Colonic mucosa (tissue), 4 donors: ENCODE data around the gene CHST9. TPM values are rescaled to one million over a fixed set of nuclear protein-coding genes. Genes with fewer than 3 reads are reported as not detected.

ENCODE experiments used
- DNase-seq: peaks from one replicate; pipeline ENCODE4 v3.0.0-alpha.2; 2020
- H3K27ac ChIP-seq: fragments of 200-600 bp; one replicate; pipeline ENCODE4 v1.8.0; 2021
- H3K27me3 ChIP-seq: fragments of 200-600 bp; one replicate; pipeline ENCODE4 v1.8.0; 2021
- H3K36me3 ChIP-seq: fragments of 200-600 bp; one replicate; pipeline ENCODE4 v1.8.0; 2021
- H3K4me1 ChIP-seq: fragments of 200-600 bp; one replicate; pipeline ENCODE4 v1.8.0; 2021; ENCODE audit warnings: mild to moderate bottlenecking
- H3K4me3 ChIP-seq: fragments of 200-600 bp; one replicate; pipeline ENCODE4 v1.8.0; 2021
- H3K9ac ChIP-seq, 2 donors: one replicate each; pipeline ENCODE4 v1.7.0; 2013; ENCODE audit warnings: control low read depth in 2 of 2, low read depth in 2 of 2, low read length in 2 of 2
- H3K9me3 ChIP-seq: fragments of 200-600 bp; one replicate; pipeline ENCODE4 v1.8.0; 2021
- CTCF ChIP-seq: fragments of 200-600 bp; IDR thresholded peaks from one replicate; pipeline ENCODE4 v1.8.0; 2022; ENCODE audit warnings: antibody characterized with exemption, mild to moderate bottlenecking
- intact Hi-C: fragments of 100-400 bp; cut with DNase I; formaldehyde crosslinking; loops from one replicate; pipeline ENCODE4 v1.14.1; 2022
- total RNA-seq, 2 donors: library from RNA; stranded (reverse); fragmentation: NEBNext Ultra II Directional in 1 of 2; extraction: Animal tissue kit (Norgen Biotek cat#: 25700) in 1 of 2; gene quantifications; one replicate each; pipeline ENCODE4 v1.2.1, GENCODE V29; 2021
- donor health status: healthy.
- donor health status: DM: no; HTN: no; CAD: no.
- donor health status: DM: no; HTN: no; CAD: no.

CHST9 gene
- total RNA-seq, 2 donors from 2014 or later = 0.05 to 0.32 TPM

GRCh38 chr18:27007880-27008279, 177.2 kb downstream of the CHST9 start:
- intact Hi-C loops = loop anchor here (5.0 kb wide), 1 partner anchor 196 kb away; no protein-coding TSS in a partner anchor
- H3K4me3 ChIP-seq = no peak overlapping the region
- no peaks in the 10 kb centered on the region for H3K9me3 ChIP-seq
- no peak for TF ChIP-seq CTCF
- H3K27ac ChIP-seq = no peak overlapping the region
- no peaks in the 10 kb centered on the region for H3K27me3 ChIP-seq
- H3K36me3 ChIP-seq = no peaks in the 10 kb centered on the region
- no peak overlapping the region for H3K9ac ChIP-seq
- H3K4me1 ChIP-seq = no peaks in the 10 kb centered on the region
- DNase-seq = no peak

- TF ChIP-seq CTCF = no peak
- no peak for DNase-seq
- H3K27me3 ChIP-seq = no peaks in the 10 kb centered on the region
- no peak overlapping the region for H3K4me3 ChIP-seq
- no peak overlapping the region for H3K27ac ChIP-seq
- no peaks in the 10 kb centered on the region for H3K9me3 ChIP-seq
- intact Hi-C loops = loop anchor here (5.0 kb wide), 1 partner anchor 193 kb away; no protein-coding TSS in a partner anchor
- H3K9ac ChIP-seq = no peak overlapping the region
- H3K36me3 ChIP-seq = no peaks in the 10 kb centered on the region
- no peaks in the 10 kb centered on the region for H3K4me1 ChIP-seq
These were observed 179.5 kb downstream of the CHST9 start for GRCh38 chr18:27005589-27005988.

GRCh38 chr18:27004056-27004829, 180.9 kb downstream of the CHST9 start:
- Histone ChIP-seq H3K27ac (no peak overlapping the region), H3K4me3 (no peak overlapping the region), H3K9ac (no peak overlapping the region), H3K4me1 (no peaks in the 10 kb centered on the region), H3K27me3 (no peaks in the 10 kb centered on the region), H3K36me3 (no peaks in the 10 kb centered on the region), H3K9me3 (no peaks in the 10 kb centered on the region)
- no peak for DNase-seq
- TF ChIP-seq CTCF = no peak
- intact Hi-C loops = no loop called here

- no peak for TF ChIP-seq CTCF
- Histone ChIP-seq H3K9ac (no peak overlapping the region), H3K4me3 (no peak overlapping the region), H3K27ac (no peak overlapping the region), H3K4me1 (no peaks in the 10 kb centered on the region), H3K27me3 (no peaks in the 10 kb centered on the region), H3K9me3 (no peaks in the 10 kb centered on the region), H3K36me3 (no peaks in the 10 kb centered on the region)
- no peak for DNase-seq
- intact Hi-C loops = no loop called here
These were observed 185.3 kb downstream of the CHST9 start for GRCh38 chr18:26999797-27000196.

GRCh38 chr18:26993568-26993967, 191.5 kb downstream of the CHST9 start:
- Histone ChIP-seq H3K4me3 (no peak overlapping the region), H3K4me1 (no peaks in the 10 kb centered on the region), H3K27ac (no peak overlapping the region), H3K9me3 (no peaks in the 10 kb centered on the region), H3K36me3 (no peaks in the 10 kb centered on the region), H3K9ac (no peak overlapping the region), H3K27me3 (no peaks in the 10 kb centered on the region)
- TF ChIP-seq CTCF = no peak
- intact Hi-C loops = no loop called here
- no peak for DNase-seq
